WI38 (cell line): Measurements from ENCODE around the gene GRID1.
"Not testable (repeated sequence)": the region's sequence is repeated elsewhere in the genome, so short reads cannot be mapped to it uniquely, and the experiment has no call there.

Source experiments
- H3K4me3 ChIP-seq: 2 replicates; pipeline ENCODE4 v1.5.1; 2011; ENCODE audit warnings: low read depth, mild to moderate bottlenecking, control low read depth, low read length
- CTCF ChIP-seq: IDR thresholded peaks from 2 replicates; pipeline ENCODE4 v1.5.1; 2012; ENCODE audit warnings: low read depth, mild to moderate bottlenecking, control low read depth, low read length

The GRID1 gene

GRCh38 chr10:86243651-86244155, 122.9 kb downstream of the GRID1 start:
- no peak overlapping the region for H3K4me3 ChIP-seq
- no peak for TF ChIP-seq CTCF

- no peak overlapping the region for H3K4me3 ChIP-seq
- TF ChIP-seq CTCF: no peak
Measured at GRCh38 chr10:86242761-86243160, 123.8 kb downstream of the GRID1 start.

GRCh38 chr10:86238089-86238488, 128.5 kb downstream of the GRID1 start:
- not testable (repeated sequence) for H3K4me3 ChIP-seq

GRCh38 chr10:86234541-86235270, 131.9 kb downstream of the GRID1 start:
- no peak overlapping the region for H3K4me3 ChIP-seq
- TF ChIP-seq CTCF: no peak

GRCh38 chr10:86234107-86234506, 132.5 kb downstream of the GRID1 start:
- TF ChIP-seq CTCF: no peak
- H3K4me3 ChIP-seq: no peak overlapping the region

GRCh38 chr10:86233131-86233530, 133.5 kb downstream of the GRID1 start:
- H3K4me3 ChIP-seq: no peak overlapping the region
- TF ChIP-seq CTCF: no peak

- H3K4me3 ChIP-seq: no peak overlapping the region
- TF ChIP-seq CTCF: no peak
Measured at GRCh38 chr10:86232644-86233043, 134.0 kb downstream of the GRID1 start.
